IMR-90 (cell line): ENCODE measurements around the gene FADS1.

ENCODE experiments used
- CTCF ChIP-seq: conservative IDR thresholded peaks from 2 replicates; pipeline ENCODE4 v1.5.1; 2012; ENCODE audit warnings: mild to moderate bottlenecking, low read depth, low read length, improper control_type of control experiment
- ELK1 ChIP-seq: fragments of 150-350 bp; IDR thresholded peaks from 2 replicates; pipeline ENCODE4 v1.6.1; 2016; ENCODE audit warnings: low read depth, mild to moderate bottlenecking, low read length, moderate library complexity, borderline replicate concordance
- MXI1 ChIP-seq: IDR thresholded peaks from 2 replicates; pipeline ENCODE4 v1.6.1; 2012; ENCODE audit warnings: low read depth, mild to moderate bottlenecking, low read length, moderate library complexity, borderline replicate concordance
- NFE2L2 ChIP-seq: fragments of 150-350 bp; IDR thresholded peaks from 2 replicates; pipeline ENCODE4 v1.6.1; 2016; ENCODE audit warnings: low read depth, mild to moderate bottlenecking, low read length
- POLR2A ChIP-seq: IDR thresholded peaks from 2 replicates; pipeline ENCODE4 v1.6.1; 2012; ENCODE audit warnings: mild to moderate bottlenecking, low read depth, low read length
- SMC3 ChIP-seq: fragments of 150-350 bp; IDR thresholded peaks from 2 replicates; pipeline ENCODE4 v1.6.1; 2016; ENCODE audit warnings: low read depth, mild to moderate bottlenecking, antibody characterized with exemption, low read length, moderate library complexity

DNA sequence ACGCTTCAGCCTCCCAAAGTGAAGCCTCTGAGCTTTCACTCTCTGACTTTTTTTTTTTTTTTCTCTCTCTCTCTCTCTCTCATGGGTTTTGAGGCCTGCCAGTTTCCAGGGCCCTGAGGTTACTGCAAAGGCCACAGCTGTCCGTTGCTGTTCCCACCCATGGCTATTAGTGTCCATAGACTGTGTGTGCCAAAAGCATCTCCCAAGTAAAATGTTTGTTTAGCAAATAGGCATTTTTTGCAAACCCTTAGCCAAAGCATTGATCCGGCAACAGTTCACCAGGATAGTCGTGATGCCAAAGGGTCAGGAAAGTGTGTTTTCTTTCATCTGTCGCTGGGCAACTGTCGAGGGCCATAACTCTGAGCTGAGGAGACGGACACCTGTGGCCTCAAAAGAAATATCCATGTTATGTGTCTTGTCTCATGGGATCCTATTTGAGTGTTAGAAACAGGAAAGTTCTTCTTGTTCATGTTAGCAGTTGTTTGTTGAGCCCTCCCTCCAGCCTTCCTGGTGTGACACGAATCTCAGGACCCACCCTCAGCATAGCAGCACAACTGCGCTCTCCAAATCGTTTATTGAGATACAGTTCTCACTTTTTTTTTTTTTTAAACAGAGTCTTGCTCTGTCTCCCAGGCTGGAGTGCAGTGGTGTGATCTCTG is 29.7 kb upstream of the FADS1 start:
- no peak for TF ChIP-seq SMC3
- TF ChIP-seq POLR2A = no peak
- no peak for TF ChIP-seq NFE2L2
- TF ChIP-seq ELK1 = no peak
- TF ChIP-seq MXI1 = no peak
- no peak for TF ChIP-seq CTCF
